Stimulated activated naive B cell treated with anti-CD40 and anti-IgM and Interleukin-4, amounts not matched to agents 10 μg/mL and 1 μg/mL and 100 μg/mL, for 72 hours (primary cell): Measurements from ENCODE around the gene SNCB.

Experiments used
- ATAC-seq, 2 donors: fragments of 150-1000 bp; cut with Tn5 transposase; replicated peaks; 2 replicates each; pipeline ENCODE4 v1.10.0; 2021; ENCODE audit warnings: moderate library complexity in 1 of 2
- DNase-seq: peaks from one replicate; pipeline ENCODE4 v3.0.0; 2021
- H3K27ac Mint-ChIP-seq: one replicate; pipeline ENCODE4 v1.8.0; 2022; ENCODE audit warnings: mild to moderate bottlenecking, mixed read lengths
- H3K27me3 Mint-ChIP-seq, 2 donors: one replicate each; pipeline ENCODE4 v1.8.0; 2022; ENCODE audit warnings: mixed read lengths in 2 of 2
- H3K36me3 Mint-ChIP-seq, 2 donors: one replicate each; pipeline ENCODE4 v1.8.0; 2022; ENCODE audit warnings: mixed read lengths in 2 of 2, mild to moderate bottlenecking in 1 of 2
- H3K4me1 Mint-ChIP-seq, 2 donors: one replicate each; pipeline ENCODE4 v1.8.0; 2022; ENCODE audit warnings: mixed read lengths in 2 of 2, mild to moderate bottlenecking in 1 of 2
- H3K4me3 Mint-ChIP-seq, 2 donors: one replicate each; pipeline ENCODE4 v1.8.0; 2022; ENCODE audit warnings: mild to moderate bottlenecking in 2 of 2, mixed read lengths in 2 of 2, moderate library complexity in 1 of 2
- H3K9me3 Mint-ChIP-seq, 2 donors: one replicate each; pipeline ENCODE4 v1.8.0; 2022; ENCODE audit warnings: mixed read lengths in 2 of 2, mild to moderate bottlenecking in 1 of 2

SNCB gene

GRCh38 chr5:176654856-176655255, 24.5 kb upstream of the SNCB start:
- H3K27me3 Mint-ChIP-seq, result no peaks in the 10 kb centered on the region
- H3K27ac Mint-ChIP-seq, result no peak overlapping the region
- peaks cover 17 to 41% of the 10 kb centered on the region in 2 donors for H3K36me3 Mint-ChIP-seq
- peaks cover 43 to 75% of the 10 kb centered on the region in 2 donors for H3K4me1 Mint-ChIP-seq
- H3K4me3 Mint-ChIP-seq, result no peak overlapping the region
- no peak for DNase-seq
- no peaks in the 10 kb centered on the region for H3K9me3 Mint-ChIP-seq
- no peak for ATAC-seq

GRCh38 chr5:176653401-176654385, 23.4 kb upstream of the SNCB start:
- Mint-ChIP-seq H3K27me3 (no peaks in the 10 kb centered on the region), H3K27ac (peak overlapping the region; percentile 39), H3K4me1 (peaks cover 43 to 74% of the 10 kb centered on the region in 2 donors), H3K36me3 (peaks cover 17 to 42% of the 10 kb centered on the region in 2 donors), H3K9me3 (no peaks in the 10 kb centered on the region), H3K4me3 (peak overlapping the region; percentile 3 to 14)
- peak; percentile 78 to 82 for ATAC-seq
- peak; percentile 61 for DNase-seq

GRCh38 chr5:176652136-176652535, 21.8 kb upstream of the SNCB start:
- Mint-ChIP-seq H3K4me1 (peaks cover 39 to 71% of the 10 kb centered on the region in 2 donors), H3K36me3 (peaks cover 14 to 42% of the 10 kb centered on the region in 2 donors), H3K4me3 (no peak overlapping the region), H3K9me3 (no peaks in the 10 kb centered on the region), H3K27ac (peak overlapping the region; percentile 59), H3K27me3 (no peaks in the 10 kb centered on the region)
- ATAC-seq, result no peak
- DNase-seq, result no peak

GRCh38 chr5:176651472-176651980, 21.2 kb upstream of the SNCB start:
- H3K4me3 Mint-ChIP-seq, result no peak overlapping the region
- H3K27me3 Mint-ChIP-seq, result no peaks in the 10 kb centered on the region
- peak overlapping the region; percentile 31 for H3K27ac Mint-ChIP-seq
- ATAC-seq, result no peak
- H3K9me3 Mint-ChIP-seq, result no peaks in the 10 kb centered on the region
- no peak for DNase-seq
- peaks cover 14 to 37% of the 10 kb centered on the region in 2 donors for H3K36me3 Mint-ChIP-seq
- H3K4me1 Mint-ChIP-seq, result peaks cover 43 to 75% of the 10 kb centered on the region in 2 donors

GRCh38 chr5:176650354-176650884, 20.1 kb upstream of the SNCB start:
- no peaks in the 10 kb centered on the region for H3K9me3 Mint-ChIP-seq
- H3K36me3 Mint-ChIP-seq, result peaks cover 13 to 30% of the 10 kb centered on the region in 2 donors
- peaks cover 48 to 84% of the 10 kb centered on the region in 2 donors for H3K4me1 Mint-ChIP-seq
- DNase-seq (no peak), ATAC-seq (no peak)
- H3K27ac Mint-ChIP-seq, result peak overlapping the region; percentile 38
- no peak overlapping the region for H3K4me3 Mint-ChIP-seq
- H3K27me3 Mint-ChIP-seq, result no peaks in the 10 kb centered on the region

- no peaks in the 10 kb centered on the region for H3K9me3 Mint-ChIP-seq
Observed at GRCh38 chr5:176648474-176649194, 18.3 kb upstream of the SNCB start.

GRCh38 chr5:176647843-176648473, 17.6 kb upstream of the SNCB start:
- ATAC-seq (no peak), DNase-seq (no peak)
- Mint-ChIP-seq H3K9me3 (no peaks in the 10 kb centered on the region), H3K27ac (peak overlapping the region; percentile 81), H3K27me3 (no peaks in the 10 kb centered on the region), H3K36me3 (peaks cover 0 to 14% of the 10 kb centered on the region in 2 donors), H3K4me1 (peaks cover 40 to 61% of the 10 kb centered on the region in 2 donors), H3K4me3 (peak overlapping the region; percentile 81 to 95)

More at GRCh38 chr5:176648474-176649194, 18.3 kb upstream of the SNCB start:
- peaks cover 5 to 20% of the 10 kb centered on the region in 2 donors for H3K36me3 Mint-ChIP-seq
- DNase-seq (no peak), ATAC-seq (no peak)
- peaks cover 47 to 68% of the 10 kb centered on the region in 2 donors for H3K4me1 Mint-ChIP-seq
- no peaks in the 10 kb centered on the region for H3K27me3 Mint-ChIP-seq
- peak overlapping the region; percentile 81 to 95 for H3K4me3 Mint-ChIP-seq
- peak overlapping the region; percentile 4 for H3K27ac Mint-ChIP-seq

- Mint-ChIP-seq H3K36me3 (peaks cover 0 to 14% of the 10 kb centered on the region in 2 donors), H3K4me1 (peaks cover 36 to 54% of the 10 kb centered on the region in 2 donors), H3K9me3 (no peaks in the 10 kb centered on the region), H3K27ac (peak within 1 kb of the TSS; percentile 97), H3K27me3 (no peaks in the 10 kb centered on the region), H3K4me3 (peak within 1 kb of the TSS; percentile 90 to 95)
- ATAC-seq (peak; percentile 93 to 98), DNase-seq (peak; percentile 100)
Observed at GRCh38 chr5:176647030-176647842, 16.9 kb upstream of the SNCB start, which contains the start of gene TSPAN17. Gene TSPAN17 (plus strand): TSS chr5:176647484. CDS start chr5:176647616, 132 bp downstream.

GRCh38 chr5:176646707-176647029, 16.3 kb upstream of the SNCB start:
- no peaks in the 10 kb centered on the region for H3K27me3 Mint-ChIP-seq
- DNase-seq (no peak), ATAC-seq (peak; percentile 6 to 27)
- peak overlapping the region; percentile 90 to 95 for H3K4me3 Mint-ChIP-seq
- H3K4me1 Mint-ChIP-seq, result peaks cover 34 to 48% of the 10 kb centered on the region in 2 donors
- H3K9me3 Mint-ChIP-seq, result no peaks in the 10 kb centered on the region
- peaks cover 0 to 14% of the 10 kb centered on the region in 2 donors for H3K36me3 Mint-ChIP-seq
- H3K27ac Mint-ChIP-seq, result peak overlapping the region; percentile 97

- H3K9me3 Mint-ChIP-seq, result no peaks in the 10 kb centered on the region
- H3K4me3 Mint-ChIP-seq, result peak overlapping the region; percentile 90 to 95
- no peak for DNase-seq
- ATAC-seq, result no peak
- peak overlapping the region; percentile 97 for H3K27ac Mint-ChIP-seq
- H3K27me3 Mint-ChIP-seq, result no peaks in the 10 kb centered on the region
- peaks cover 31 to 43% of the 10 kb centered on the region in 2 donors for H3K4me1 Mint-ChIP-seq
- peaks cover 0 to 11% of the 10 kb centered on the region in 2 donors for H3K36me3 Mint-ChIP-seq
Observed at GRCh38 chr5:176646049-176646706, 15.8 kb upstream of the SNCB start.

GRCh38 chr5:176644878-176645670, 14.7 kb upstream of the SNCB start:
- Mint-ChIP-seq H3K4me1 (peaks cover 23 to 32% of the 10 kb centered on the region in 2 donors), H3K4me3 (peak overlapping the region in 1 of 2 donors; percentile 48), H3K27ac (peak overlapping the region; percentile 37), H3K27me3 (no peaks in the 10 kb centered on the region), H3K36me3 (peaks cover 0 to 3% of the 10 kb centered on the region in 2 donors), H3K9me3 (no peaks in the 10 kb centered on the region)
- ATAC-seq (no peak), DNase-seq (no peak)

- no peak for ATAC-seq
- H3K36me3 Mint-ChIP-seq, result no peaks in the 10 kb centered on the region
Observed at GRCh38 chr5:176644294-176644693, 14.0 kb upstream of the SNCB start.

More at GRCh38 chr5:176644294-176644693, 14.0 kb upstream of the SNCB start:
- Mint-ChIP-seq H3K27me3 (peaks cover 0 to under 1% of the 10 kb centered on the region in 2 donors), H3K4me3 (no peak overlapping the region), H3K9me3 (no peaks in the 10 kb centered on the region), H3K27ac (no peak overlapping the region), H3K4me1 (peaks cover 20 to 27% of the 10 kb centered on the region in 2 donors)
- no peak for DNase-seq
